Measurements from ENCODE around the gene IQCC.

Gene IQCC

GRCh38 chr1:32195972-32196823, 9.3 kb upstream of the IQCC start:
- Histone ChIP-seq H3K36me3 (replicated peaks; ENCODE audit: low read depth, low read length) (peaks cover 33% of the 10 kb centered on the region), H3K4me2 (ENCODE audit: low read length) (no peak overlapping the region), H3K27ac (ENCODE audit: low read length) (no peak overlapping the region), H3K4me1 (ENCODE audit: low read length) (peaks cover 22% of the 10 kb centered on the region), H3K9ac (ENCODE audit: low read length) (no peak overlapping the region), H4K20me1 (ENCODE audit: insufficient read depth, low read length) (no peaks in the 10 kb centered on the region), H3K4me3 (ENCODE audit: low read length) (no peak overlapping the region), H2AFZ (ENCODE audit: low read depth, low read length) (no peak overlapping the region), H3K9me3 (ENCODE audit: insufficient read depth, low read length) (no peaks in the 10 kb centered on the region), H3K79me2 (ENCODE audit: low read length) (no peaks in the 10 kb centered on the region), H3K27me3 (ENCODE audit: low read depth, low read length) (no peaks in the 10 kb centered on the region)
- TF ChIP-seq EZH2phosphoT487 (IDR thresholded peaks at IDR 0.05; ENCODE audit: low read depth) = no peak
- TF ChIP-seq CTCF (IDR thresholded peaks at IDR 0.05; ENCODE audit: low read depth, low read length) = no peak

DNA sequence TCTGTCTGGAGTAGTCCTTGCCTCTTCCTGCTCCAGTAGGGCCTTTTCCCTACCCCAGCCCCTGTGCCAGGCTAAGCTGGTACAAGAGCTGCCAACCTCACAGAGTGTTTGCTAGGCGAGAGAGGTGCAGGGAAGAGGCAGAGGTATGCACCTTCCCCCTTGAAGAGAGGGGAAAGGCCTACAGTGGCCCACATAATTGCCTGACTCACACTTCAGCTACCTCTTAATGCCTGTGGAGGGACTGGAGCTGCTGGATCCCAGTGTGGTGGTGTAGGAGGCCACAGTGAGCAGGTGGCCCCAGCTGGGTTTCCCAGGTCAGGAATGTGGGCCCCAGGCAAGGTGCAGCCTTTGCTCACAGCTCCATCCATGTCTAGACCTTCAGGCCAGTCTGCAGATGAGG, 8.4 kb upstream of the IQCC start:
- Histone ChIP-seq H3K9me3 (ENCODE audit: insufficient read depth, low read length) (no peaks in the 10 kb centered on the region), H4K20me1 (ENCODE audit: insufficient read depth, low read length) (no peaks in the 10 kb centered on the region)
- no peak for TF ChIP-seq CTCF (IDR thresholded peaks at IDR 0.05; ENCODE audit: low read depth, low read length)

DNA sequence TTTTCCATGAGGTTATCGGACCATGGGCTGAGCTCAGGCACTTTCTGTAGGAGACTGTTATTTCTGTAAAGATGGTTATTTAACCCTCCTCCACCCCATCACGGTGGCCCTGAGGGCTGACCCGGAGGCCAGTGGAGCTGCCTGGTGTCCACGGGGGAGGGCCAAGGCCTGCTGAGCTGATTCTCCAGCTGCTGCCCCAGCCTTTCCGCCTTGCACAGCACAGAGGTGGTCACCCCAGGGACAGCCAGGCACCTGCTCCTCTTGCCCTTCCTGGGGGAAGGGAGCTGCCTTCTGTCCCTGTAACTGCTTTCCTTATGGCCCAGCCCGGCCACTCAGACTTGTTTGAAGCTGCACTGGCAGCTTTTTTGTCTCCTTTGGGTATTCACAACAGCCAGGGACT, 7.6 kb upstream of the IQCC start:
- Histone ChIP-seq H4K20me1 (ENCODE audit: insufficient read depth, low read length) (no peaks in the 10 kb centered on the region), H3K9me3 (ENCODE audit: insufficient read depth, low read length) (no peaks in the 10 kb centered on the region), H3K27ac (ENCODE audit: low read length) (no peak overlapping the region), H3K79me2 (ENCODE audit: low read length) (peaks cover 15% of the 10 kb centered on the region), H3K36me3 (replicated peaks; ENCODE audit: low read depth, low read length) (peaks cover 23% of the 10 kb centered on the region), H3K4me2 (ENCODE audit: low read length) (no peak overlapping the region), H3K9ac (ENCODE audit: low read length) (no peak overlapping the region), H3K4me1 (ENCODE audit: low read length) (peaks cover 37% of the 10 kb centered on the region), H3K27me3 (ENCODE audit: low read depth, low read length) (no peaks in the 10 kb centered on the region), H2AFZ (ENCODE audit: low read depth, low read length) (no peak overlapping the region), H3K4me3 (ENCODE audit: low read length) (no peak overlapping the region)
- TF ChIP-seq EZH2phosphoT487 (IDR thresholded peaks at IDR 0.05; ENCODE audit: low read depth) (no peak), CTCF (IDR thresholded peaks at IDR 0.05; ENCODE audit: low read depth, low read length) (no peak)

More for the DNA sequence above, 8.4 kb upstream of the IQCC start:
- H3K27ac ChIP-seq (ENCODE audit: low read length) = no peak overlapping the region
- peaks cover 29% of the 10 kb centered on the region for H3K4me1 ChIP-seq (ENCODE audit: low read length)
- H3K4me2 ChIP-seq (ENCODE audit: low read length) = no peak overlapping the region
- H3K4me3 ChIP-seq (ENCODE audit: low read length) = no peak overlapping the region
- H2AFZ ChIP-seq (ENCODE audit: low read depth, low read length) = no peak overlapping the region
- no peaks in the 10 kb centered on the region for H3K27me3 ChIP-seq (ENCODE audit: low read depth, low read length)
- peaks cover 7% of the 10 kb centered on the region for H3K79me2 ChIP-seq (ENCODE audit: low read length)
- H3K9ac ChIP-seq (ENCODE audit: low read length) = no peak overlapping the region
- peaks cover 25% of the 10 kb centered on the region for H3K36me3 ChIP-seq (replicated peaks; ENCODE audit: low read depth, low read length)

DNA sequence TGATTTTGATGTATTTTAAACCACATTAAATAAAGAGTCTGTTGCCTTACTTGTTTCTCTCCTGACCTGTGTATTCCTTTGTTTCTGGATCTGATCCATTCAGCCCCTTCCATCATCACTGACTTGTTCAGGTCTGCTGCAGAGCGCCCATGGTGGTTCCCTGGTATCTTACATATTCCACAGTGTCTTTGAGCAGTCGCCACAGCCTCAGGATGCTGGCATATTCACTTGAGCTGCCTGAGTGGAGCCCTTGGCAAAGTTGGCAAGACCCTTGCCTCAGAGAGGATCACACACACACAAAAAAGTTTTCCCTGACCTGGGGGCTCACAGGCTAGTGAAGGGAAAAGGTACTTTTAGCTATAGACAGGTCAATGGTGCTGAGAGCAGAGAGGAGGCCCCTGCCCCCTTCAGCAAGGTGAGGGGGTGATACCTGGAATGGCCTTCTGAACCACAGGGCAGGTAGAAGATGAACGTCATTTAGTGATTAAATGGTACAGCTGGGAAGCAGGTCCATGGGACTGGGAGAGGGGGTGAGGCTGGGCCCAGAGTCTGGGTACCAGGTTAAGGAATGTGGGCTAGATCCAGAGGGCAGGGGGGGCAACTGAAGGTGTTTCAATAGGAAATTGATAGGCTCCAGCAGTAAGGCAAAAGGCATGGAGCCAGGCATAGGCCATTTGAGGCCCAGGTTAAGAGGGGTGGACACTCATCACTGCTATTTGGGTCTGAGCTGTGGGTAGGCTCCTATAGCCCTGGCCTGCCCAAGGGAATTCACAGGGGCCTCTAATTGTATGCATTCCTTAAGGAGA, 7.0 kb upstream of the IQCC start:
- Histone ChIP-seq H2AFZ (ENCODE audit: low read depth, low read length) (no peak overlapping the region), H3K27me3 (ENCODE audit: low read depth, low read length) (no peaks in the 10 kb centered on the region), H3K27ac (ENCODE audit: low read length) (peak overlapping the region; percentile 93), H3K79me2 (ENCODE audit: low read length) (peaks cover 20% of the 10 kb centered on the region), H3K9me3 (ENCODE audit: insufficient read depth, low read length) (no peaks in the 10 kb centered on the region), H3K4me1 (ENCODE audit: low read length) (peaks cover 37% of the 10 kb centered on the region), H3K4me2 (ENCODE audit: low read length) (peak overlapping the region; percentile 81; the same call in 1 of the 2 replicates), H3K4me3 (ENCODE audit: low read length) (peak overlapping the region; percentile 88), H3K9ac (ENCODE audit: low read length) (no peak overlapping the region), H4K20me1 (ENCODE audit: insufficient read depth, low read length) (no peaks in the 10 kb centered on the region), H3K36me3 (replicated peaks; ENCODE audit: low read depth, low read length) (peaks cover 19% of the 10 kb centered on the region)
- TF ChIP-seq EZH2phosphoT487 (IDR thresholded peaks at IDR 0.05; ENCODE audit: low read depth) (no peak), CTCF (IDR thresholded peaks at IDR 0.05; ENCODE audit: low read depth, low read length) (no peak)
